Mammary epithelial cell (primary cell): ENCODE measurements around the gene CEP152.

Experiments
- EZH2 ChIP-seq: IDR thresholded peaks from 2 replicates; pipeline ENCODE4 v1.6.1; 2012; ENCODE audit warnings: low read length, inconsistent platforms, borderline replicate concordance
- TF ChIP-seq, protein P1 (sequence below), 2 donors: IDR thresholded peaks in 1 of 2; conservative IDR thresholded peaks in 1 of 2; 2 replicates each; pipeline ENCODE4 v1.5.1; 2011 to 2012; ENCODE audit warnings: inconsistent platforms in 2 of 2, low read length in 2 of 2, mild to moderate bottlenecking in 2 of 2, control low read depth in 1 of 2, low read depth in 1 of 2; ENCODE audit not compliant: insufficient read depth in 1 of 2; ENCODE audit errors: extremely low read depth in 1 of 2

DNA sequence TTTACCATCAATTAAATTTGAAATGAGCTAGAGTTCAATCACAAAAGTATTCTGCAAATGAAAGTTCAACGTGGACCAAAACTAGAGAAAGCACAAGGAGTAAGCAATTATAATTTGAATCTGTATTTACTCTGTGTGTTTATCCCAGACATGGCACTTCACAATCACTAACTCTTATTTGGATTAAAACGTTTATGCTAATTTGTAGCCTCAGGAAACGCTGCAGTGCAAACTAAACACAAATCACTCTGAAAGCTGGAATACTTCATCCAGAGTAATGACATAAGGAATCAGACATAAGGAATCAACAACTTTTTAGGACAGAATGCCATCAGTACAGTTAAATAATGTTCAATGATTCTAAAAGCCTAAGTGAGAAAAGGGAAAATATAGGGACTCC lies 18.5 kb downstream of the CEP152 start:
- TF ChIP-seq, protein P1, sequence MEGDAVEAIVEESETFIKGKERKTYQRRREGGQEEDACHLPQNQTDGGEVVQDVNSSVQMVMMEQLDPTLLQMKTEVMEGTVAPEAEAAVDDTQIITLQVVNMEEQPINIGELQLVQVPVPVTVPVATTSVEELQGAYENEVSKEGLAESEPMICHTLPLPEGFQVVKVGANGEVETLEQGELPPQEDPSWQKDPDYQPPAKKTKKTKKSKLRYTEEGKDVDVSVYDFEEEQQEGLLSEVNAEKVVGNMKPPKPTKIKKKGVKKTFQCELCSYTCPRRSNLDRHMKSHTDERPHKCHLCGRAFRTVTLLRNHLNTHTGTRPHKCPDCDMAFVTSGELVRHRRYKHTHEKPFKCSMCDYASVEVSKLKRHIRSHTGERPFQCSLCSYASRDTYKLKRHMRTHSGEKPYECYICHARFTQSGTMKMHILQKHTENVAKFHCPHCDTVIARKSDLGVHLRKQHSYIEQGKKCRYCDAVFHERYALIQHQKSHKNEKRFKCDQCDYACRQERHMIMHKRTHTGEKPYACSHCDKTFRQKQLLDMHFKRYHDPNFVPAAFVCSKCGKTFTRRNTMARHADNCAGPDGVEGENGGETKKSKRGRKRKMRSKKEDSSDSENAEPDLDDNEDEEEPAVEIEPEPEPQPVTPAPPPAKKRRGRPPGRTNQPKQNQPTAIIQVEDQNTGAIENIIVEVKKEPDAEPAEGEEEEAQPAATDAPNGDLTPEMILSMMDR (conservative IDR thresholded peaks at IDR 0.05 in 1 of 2, IDR thresholded peaks at IDR 0.05 in 1 of 2; ENCODE audit: extremely low read depth in 1 of 2, insufficient read depth in 1 of 2, low read depth in 1 of 2, low read length in 2 of 2) = no peak
- no peak for TF ChIP-seq EZH2
